Keratinocyte (primary cell): Measurements from ENCODE around the gene FGF22. TPM values are rescaled to one million over a fixed set of nuclear protein-coding genes. Genes with fewer than 3 reads are reported as not detected.
A peak's percentile ranks its signal among the peaks of the same experiment; 100 is the strongest.

Experiments used
- DNase-seq: peaks from one replicate; pipeline ENCODE4 v3.0.0-alpha.2; 2011; ENCODE audit warnings: low read depth, missing footprints, low spot score
- FAIRE-seq: peaks from 2 replicates; lab custom pipeline; 2011; peaks lifted over from hg19 to GRCh38; lab: Jason Lieb, UNC
- H2AFZ ChIP-seq: 2 replicates; pipeline ENCODE4 v1.6.0; 2012; ENCODE audit warnings: low read length, control low read depth, inconsistent platforms; ENCODE audit not compliant: control insufficient read depth
- H3K27ac ChIP-seq: 2 replicates; pipeline ENCODE4 v1.5.1; 2011; ENCODE audit warnings: low read length; ENCODE audit not compliant: control insufficient read depth, insufficient read depth
- H3K27me3 ChIP-seq: 3 replicates; pipeline ENCODE4 v1.6.0; 2011; ENCODE audit warnings: low read length; ENCODE audit not compliant: control insufficient read depth, insufficient read depth; ENCODE audit errors: extremely low read depth
- H3K36me3 ChIP-seq, 2 experiments: 2 replicates in 1 of 2; 3 replicates in 1 of 2; pipeline ENCODE4 v1.5.1; 2011; ENCODE audit warnings: low read length in 2 of 2, mild to moderate bottlenecking in 1 of 2; ENCODE audit not compliant: control insufficient read depth in 2 of 2, insufficient read depth in 2 of 2; ENCODE audit errors: extremely low read depth in 1 of 2
- H3K4me1 ChIP-seq: 3 replicates; pipeline ENCODE4 v1.5.1; 2011; ENCODE audit warnings: low read length; ENCODE audit not compliant: control insufficient read depth, insufficient read depth; ENCODE audit errors: extremely low read depth
- H3K4me2 ChIP-seq: 3 replicates; pipeline ENCODE4 v1.6.0; 2011; ENCODE audit warnings: low read depth, low read length; ENCODE audit not compliant: control insufficient read depth, insufficient read depth; ENCODE audit errors: extremely low read depth
- H3K4me3 ChIP-seq, 3 experiments: fragments of 200-600 bp in 1 of 3; sonication (generic) in 1 of 3; 2 replicates in 2 of 3; 3 replicates in 1 of 3; pipeline ENCODE4 v1.5.1; 2011 to 2016; ENCODE audit warnings: low read length in 3 of 3, mild to moderate bottlenecking in 3 of 3, control low read depth in 2 of 3, inconsistent platforms in 1 of 3, low read depth in 1 of 3, mixed read lengths in 1 of 3, mixed run types in 1 of 3, moderate library complexity in 1 of 3; ENCODE audit not compliant: control insufficient read depth in 2 of 3, insufficient read depth in 2 of 3; ENCODE audit errors: extremely low read depth in 1 of 3
- H3K79me2 ChIP-seq: 2 replicates; pipeline ENCODE4 v1.6.0; 2012; ENCODE audit warnings: low read length; ENCODE audit not compliant: control insufficient read depth, insufficient read depth
- H3K9ac ChIP-seq: 3 replicates; pipeline ENCODE4 v1.6.0; 2011; ENCODE audit warnings: low read length; ENCODE audit not compliant: control insufficient read depth, insufficient read depth; ENCODE audit errors: extremely low read depth
- H3K9me1 ChIP-seq: 3 replicates; pipeline ENCODE4 v1.6.0; 2011; ENCODE audit warnings: low read length; ENCODE audit not compliant: control insufficient read depth, insufficient read depth; ENCODE audit errors: extremely low read depth
- H3K9me3 ChIP-seq: 2 replicates; pipeline ENCODE4 v1.5.1; 2012; ENCODE audit warnings: low read depth, low read length; ENCODE audit not compliant: control insufficient read depth
- H4K20me1 ChIP-seq: 3 replicates; pipeline ENCODE4 v1.6.0; 2011; ENCODE audit warnings: low read length; ENCODE audit not compliant: control insufficient read depth, insufficient read depth; ENCODE audit errors: extremely low read depth
- EZH2 ChIP-seq: IDR thresholded peaks from one replicate; pipeline ENCODE4 v1.6.1; 2012; ENCODE audit warnings: inconsistent platforms, mild to moderate bottlenecking, low read length, moderate library complexity
- dilution Hi-C: fragments of 300-500 bp; cut with MboI; formaldehyde crosslinking; loops from one replicate; pipeline ENCODE4 v1.7.0; 2020; ENCODE audit warnings: low sequenced_read_pairs; ENCODE audit not compliant: extremely low pct_ligation_motif_present
- polyA plus RNA-seq, 5 experiments: library from polyadenylated mRNA; depleted of rRNA in 3 of 5; stranded (reverse) in 3 of 5; stranded (forward) in 1 of 5; unstranded in 1 of 5; fragments of >200 nt; gene quantifications; 1 replicate in 1 of 5; 2 replicates in 3 of 5; 3 replicates in 1 of 5; pipeline versions ENCODE4 v1.2.1 to v1.2.3, GENCODE V29; 2011 to 2012; ENCODE audit warnings: missing spikeins in 2 of 5, low read depth in 1 of 5, low replicate concordance in 1 of 5
- TF ChIP-seq, protein P1 (sequence below), 3 experiments: IDR thresholded peaks in 1 of 3; conservative IDR thresholded peaks in 1 of 3; optimal IDR thresholded peaks in 1 of 3; 2 replicates in 2 of 3; 3 replicates in 1 of 3; pipeline versions ENCODE3 to v1.5.1; 2011; ENCODE audit warnings: low read length in 3 of 3, mild to moderate bottlenecking in 3 of 3, moderate library complexity in 2 of 3, control low read depth in 1 of 3, inconsistent platforms in 1 of 3; ENCODE audit not compliant: insufficient read depth in 2 of 3; ENCODE audit errors: extremely low read depth in 1 of 3

The FGF22 gene
- polyA plus RNA-seq, 1 donor (not counting 4 experiments of a cell fraction or from before 2014, with no cell fraction given): not detected

DNA sequence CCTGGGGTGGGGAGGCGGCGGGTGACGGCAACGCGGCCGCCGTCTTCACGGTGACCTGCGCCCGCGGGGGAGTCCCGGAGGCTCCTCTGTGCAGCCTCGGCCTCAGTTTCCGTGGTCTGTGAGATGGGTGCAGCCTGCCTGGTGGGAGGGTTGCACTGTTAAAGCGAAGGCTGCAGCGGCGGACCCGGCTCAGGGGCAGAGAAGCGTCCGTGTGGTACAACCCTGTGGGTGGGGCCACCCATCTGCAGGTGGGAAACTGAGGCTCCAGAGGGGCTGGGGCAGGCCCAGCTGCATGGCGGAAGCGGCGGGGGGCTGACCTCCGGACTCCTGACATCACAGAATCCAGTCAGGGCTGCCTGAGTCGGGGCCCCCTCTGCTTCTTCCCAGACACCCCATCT, 481 bp downstream of the FGF22 start:
- H3K36me3 ChIP-seq: peaks cover 0 to 6% of the 10 kb centered on the region in 2 experiments
- no peaks in the 10 kb centered on the region for H3K9me3 ChIP-seq
- no peaks in the 10 kb centered on the region for H3K9me1 ChIP-seq
- H3K27me3 ChIP-seq: no peaks in the 10 kb centered on the region
- H2AFZ ChIP-seq: no peak overlapping the region
- peak overlapping the region; percentile 45 for H3K4me2 ChIP-seq
- peaks cover 4% of the 10 kb centered on the region for H3K4me1 ChIP-seq
- no peaks in the 10 kb centered on the region for H4K20me1 ChIP-seq
- H3K79me2 ChIP-seq: no peaks in the 10 kb centered on the region
- dilution Hi-C loops: no loop called here
- no peak for DNase-seq
- H3K4me3 ChIP-seq: peak overlapping the region in 1 of 3 experiments; percentile 40
- H3K27ac ChIP-seq: no peak overlapping the region
- TF ChIP-seq EZH2: no peak
- TF ChIP-seq, protein P1, sequence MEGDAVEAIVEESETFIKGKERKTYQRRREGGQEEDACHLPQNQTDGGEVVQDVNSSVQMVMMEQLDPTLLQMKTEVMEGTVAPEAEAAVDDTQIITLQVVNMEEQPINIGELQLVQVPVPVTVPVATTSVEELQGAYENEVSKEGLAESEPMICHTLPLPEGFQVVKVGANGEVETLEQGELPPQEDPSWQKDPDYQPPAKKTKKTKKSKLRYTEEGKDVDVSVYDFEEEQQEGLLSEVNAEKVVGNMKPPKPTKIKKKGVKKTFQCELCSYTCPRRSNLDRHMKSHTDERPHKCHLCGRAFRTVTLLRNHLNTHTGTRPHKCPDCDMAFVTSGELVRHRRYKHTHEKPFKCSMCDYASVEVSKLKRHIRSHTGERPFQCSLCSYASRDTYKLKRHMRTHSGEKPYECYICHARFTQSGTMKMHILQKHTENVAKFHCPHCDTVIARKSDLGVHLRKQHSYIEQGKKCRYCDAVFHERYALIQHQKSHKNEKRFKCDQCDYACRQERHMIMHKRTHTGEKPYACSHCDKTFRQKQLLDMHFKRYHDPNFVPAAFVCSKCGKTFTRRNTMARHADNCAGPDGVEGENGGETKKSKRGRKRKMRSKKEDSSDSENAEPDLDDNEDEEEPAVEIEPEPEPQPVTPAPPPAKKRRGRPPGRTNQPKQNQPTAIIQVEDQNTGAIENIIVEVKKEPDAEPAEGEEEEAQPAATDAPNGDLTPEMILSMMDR (optimal IDR thresholded peaks at IDR 0.05 in 1 of 3, IDR thresholded peaks at IDR 0.05 in 1 of 3, conservative IDR thresholded peaks at IDR 0.05 in 1 of 3; ENCODE audit: extremely low read depth in 1 of 3, insufficient read depth in 2 of 3, low read length in 3 of 3): no peak
- no peak for FAIRE-seq
- H3K9ac ChIP-seq: no peak overlapping the region

DNA sequence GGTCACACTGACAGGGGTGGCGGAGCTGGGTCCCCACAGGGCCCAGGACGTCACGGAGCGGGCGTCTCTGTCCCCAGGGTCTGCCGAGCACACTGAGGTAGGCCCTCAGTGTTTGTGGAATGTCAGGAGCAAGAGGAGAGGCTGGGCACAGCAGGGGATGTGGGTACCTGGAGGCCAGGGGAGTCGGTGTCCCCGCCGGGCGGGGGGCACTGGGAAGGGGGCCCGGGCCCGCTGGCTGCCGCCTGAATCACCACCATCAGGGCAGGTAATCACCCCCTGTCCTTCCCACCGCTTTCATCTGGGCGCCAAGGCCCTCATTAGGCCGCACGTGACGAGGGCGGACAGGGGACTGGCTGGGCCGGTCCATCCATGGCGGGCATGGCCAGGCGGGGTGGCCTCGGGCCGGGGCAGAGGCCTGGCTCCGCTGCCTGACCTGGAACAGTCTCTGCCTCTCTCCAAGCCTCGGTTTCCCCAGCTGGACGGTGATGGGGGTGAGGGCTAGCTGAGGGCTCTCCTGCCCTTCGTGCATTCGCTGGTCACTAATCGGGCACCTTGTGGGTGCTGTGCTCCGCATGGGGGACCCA, 1.0 kb downstream of the FGF22 start:
- no peak for DNase-seq

More for the DNA sequence above, 1.0 kb downstream of the FGF22 start:
- Histone ChIP-seq H4K20me1 (peaks cover 3% of the 10 kb centered on the region), H2AFZ (no peak overlapping the region), H3K4me2 (no peak overlapping the region), H3K79me2 (no peaks in the 10 kb centered on the region), H3K36me3 (peaks cover 0 to 6% of the 10 kb centered on the region in 2 experiments), H3K27ac (no peak overlapping the region), H3K9me1 (no peaks in the 10 kb centered on the region), H3K4me3 (no peak overlapping the region), H3K9me3 (no peaks in the 10 kb centered on the region), H3K4me1 (peaks cover 4% of the 10 kb centered on the region), H3K9ac (no peak overlapping the region), H3K27me3 (no peaks in the 10 kb centered on the region)
- dilution Hi-C loops: no loop called here
- FAIRE-seq: no peak
- TF ChIP-seq, protein P1 (optimal IDR thresholded peaks at IDR 0.05 in 1 of 3, IDR thresholded peaks at IDR 0.05 in 1 of 3, conservative IDR thresholded peaks at IDR 0.05 in 1 of 3; ENCODE audit: extremely low read depth in 1 of 3, insufficient read depth in 2 of 3, low read length in 3 of 3): no peak
- TF ChIP-seq EZH2: no peak
